IMR-90 (cell line): ENCODE results near the gene KCNQ1. TPM values are rescaled to one million over a fixed set of nuclear protein-coding genes. Genes with fewer than 3 reads are reported as not detected.

Experiments used
- ATAC-seq: fragments of 200-7000 bp; cut with Tn5 transposase; 2 replicates; pipeline ENCODE4 v1.9.1; 2020; ENCODE audit warnings: low read depth, mild to moderate bottlenecking, moderate library complexity
- BruUV-seq: library from RNA; stranded (reverse); fragments of 400-500 nt; replicated peaks from 2 replicates; lab custom pipeline; 2021; lab: Mats Ljungman, UMichigan
- CTCF ChIA-PET: fragments of 300-600 bp; formaldehyde crosslinking; extraction: SDS; loops from one replicate; lab custom pipeline; 2021; ENCODE audit warnings: antibody characterized with exemption; lab: Yijun Ruan, JAX
- POLR2A ChIA-PET: fragments of 300-600 bp; sonication (Branson Sonifier 250); formaldehyde crosslinking; loops from one replicate; lab custom pipeline; 2022; ENCODE audit warnings: antibody characterized with exemption; ENCODE audit not compliant: unreplicated experiment; lab: Charles Lee
- DNase-seq: peaks from one replicate; pipeline ENCODE4 v3.0.0; 2013
- H2AFZ ChIP-seq: replicated peaks from 2 replicates; pipeline ENCODE3; 2013; ENCODE audit warnings: low read length, mild to moderate bottlenecking; ENCODE audit not compliant: poor library complexity
- H2AK5ac ChIP-seq: 2 replicates; pipeline ENCODE4 v1.6.1; 2013; ENCODE audit warnings: low read depth, low read length, inconsistent platforms
- H2AK9ac ChIP-seq: replicated peaks from 2 replicates; pipeline ENCODE3; 2013; ENCODE audit warnings: mild to moderate bottlenecking, low read depth, low read length, moderate library complexity; ENCODE audit not compliant: poor library complexity
- H2BK120ac ChIP-seq: 2 replicates; pipeline ENCODE4 v1.6.1; 2013; ENCODE audit warnings: low read depth, low read length, inconsistent platforms
- H2BK15ac ChIP-seq: 3 replicates; pipeline ENCODE4 v1.6.1; 2013; ENCODE audit warnings: low read depth, low read length, inconsistent platforms
- H2BK20ac ChIP-seq: 2 replicates; pipeline ENCODE4 v1.6.1; 2013; ENCODE audit warnings: low read depth, mild to moderate bottlenecking, inconsistent platforms, low read length, moderate library complexity
- H2BK5ac ChIP-seq: 2 replicates; pipeline ENCODE4 v1.6.1; 2013; ENCODE audit warnings: mild to moderate bottlenecking, low read depth, low read length, inconsistent platforms; ENCODE audit not compliant: poor library complexity, severe bottlenecking
- H3K14ac ChIP-seq: replicated peaks from 2 replicates; pipeline ENCODE4 v1.6.1; 2013; ENCODE audit warnings: low read depth, low read length, inconsistent platforms
- H3K18ac ChIP-seq: 2 replicates; pipeline ENCODE4 v1.6.1; 2013; ENCODE audit warnings: low read depth, low read length, control low read depth
- H3K23ac ChIP-seq: 2 replicates; pipeline ENCODE4 v1.6.1; 2013; ENCODE audit warnings: low read depth, low read length, inconsistent platforms
- H3K27ac ChIP-seq: 2 replicates; pipeline ENCODE4 v1.5.1; 2013; ENCODE audit warnings: mild to moderate bottlenecking, control low read depth, low read length; ENCODE audit not compliant: insufficient read depth
- H3K27me3 ChIP-seq: 2 replicates; pipeline ENCODE4 v1.6.1; 2013; ENCODE audit warnings: low read length; ENCODE audit not compliant: control insufficient read depth, insufficient read depth
- H3K36me3 ChIP-seq: 2 replicates; pipeline ENCODE4 v1.6.1; 2013; ENCODE audit warnings: low read length, mixed read lengths; ENCODE audit not compliant: control insufficient read depth, insufficient read depth
- H3K4ac ChIP-seq: 2 replicates; pipeline ENCODE4 v1.6.1; 2013; ENCODE audit warnings: low read depth, low read length, inconsistent platforms
- H3K4me1 ChIP-seq: 2 replicates; pipeline ENCODE4 v1.6.1; 2013; ENCODE audit warnings: low read length, mixed read lengths; ENCODE audit not compliant: control insufficient read depth, insufficient read depth
- H3K4me2 ChIP-seq: 2 replicates; pipeline ENCODE4 v1.6.1; 2013; ENCODE audit warnings: low read depth, mild to moderate bottlenecking, control low read depth, low read length, moderate library complexity
- H3K4me3 ChIP-seq: 2 replicates; pipeline ENCODE4 v1.5.1; 2013; ENCODE audit warnings: low read depth, mild to moderate bottlenecking, control low read depth, low read length, moderate library complexity; ENCODE audit not compliant: insufficient read depth
- H3K56ac ChIP-seq: 2 replicates; pipeline ENCODE4 v1.6.1; 2013; ENCODE audit warnings: low read length, inconsistent platforms; ENCODE audit not compliant: insufficient read depth; ENCODE audit errors: extremely low read depth
- H3K79me1 ChIP-seq, 2 experiments: 2 replicates each; pipeline ENCODE4 v1.6.1; 2013; ENCODE audit warnings: low read length in 2 of 2, inconsistent platforms in 1 of 2, low read depth in 1 of 2
- H3K9ac ChIP-seq: 2 replicates; pipeline ENCODE4 v1.6.1; 2013; ENCODE audit warnings: low read depth, low read length, control low read depth
- H3K9me1 ChIP-seq: 2 replicates; pipeline ENCODE4 v1.6.1; 2013; ENCODE audit warnings: low read length, inconsistent platforms; ENCODE audit not compliant: insufficient read depth
- H3K9me3 ChIP-seq: 2 replicates; pipeline ENCODE4 v1.6.1; 2013; ENCODE audit warnings: low read length; ENCODE audit not compliant: control insufficient read depth, insufficient read depth
- H4K20me1 ChIP-seq: 2 replicates; pipeline ENCODE4 v1.6.1; 2013; ENCODE audit warnings: low read length, inconsistent platforms; ENCODE audit not compliant: insufficient read depth
- H4K5ac ChIP-seq: 2 replicates; pipeline ENCODE4 v1.6.1; 2013; ENCODE audit warnings: mild to moderate bottlenecking, low read depth, low read length, control low read depth
- H4K8ac ChIP-seq, 2 experiments: 2 replicates each; pipeline ENCODE4 v1.6.1; 2013; ENCODE audit warnings: low read depth in 2 of 2, low read length in 2 of 2, control low read depth in 1 of 2, inconsistent platforms in 1 of 2
- H4K91ac ChIP-seq: 2 replicates; pipeline ENCODE4 v1.6.1; 2013; ENCODE audit warnings: low read depth, low read length, inconsistent platforms; ENCODE audit not compliant: insufficient read depth
- BHLHE40 ChIP-seq: fragments of 150-350 bp; IDR thresholded peaks from 2 replicates; pipeline ENCODE4 v1.6.1; 2016; ENCODE audit warnings: mild to moderate bottlenecking, low read depth, low read length
- CEBPB ChIP-seq: IDR thresholded peaks from 2 replicates; pipeline ENCODE4 v1.6.1; 2012; ENCODE audit warnings: low read depth, low read length, improper control_type of control experiment
- CHD1 ChIP-seq: IDR thresholded peaks from 2 replicates; pipeline ENCODE4 v1.6.1; 2012; ENCODE audit warnings: low read depth, low read length, improper control_type of control experiment
- FOS ChIP-seq: fragments of 150-350 bp; IDR thresholded peaks from 2 replicates; pipeline ENCODE4 v1.6.1; 2016; ENCODE audit warnings: low read depth, low read length
- MAFK ChIP-seq: IDR thresholded peaks from 2 replicates; pipeline ENCODE4 v1.6.1; 2012; ENCODE audit warnings: low read depth, low read length, improper control_type of control experiment
- MAZ ChIP-seq: IDR thresholded peaks from 2 replicates; pipeline ENCODE4 v1.6.1; 2012; ENCODE audit warnings: low read depth, mild to moderate bottlenecking, low read length, improper control_type of control experiment, moderate library complexity, borderline replicate concordance
- MXI1 ChIP-seq: IDR thresholded peaks from 2 replicates; pipeline ENCODE4 v1.6.1; 2012; ENCODE audit warnings: low read depth, mild to moderate bottlenecking, low read length, moderate library complexity, borderline replicate concordance
- NFE2L2 ChIP-seq: fragments of 150-350 bp; IDR thresholded peaks from 2 replicates; pipeline ENCODE4 v1.6.1; 2016; ENCODE audit warnings: low read depth, mild to moderate bottlenecking, low read length
- POLR2A ChIP-seq: IDR thresholded peaks from 2 replicates; pipeline ENCODE4 v1.6.1; 2012; ENCODE audit warnings: mild to moderate bottlenecking, low read depth, low read length
- RAD21 ChIP-seq: IDR thresholded peaks from 2 replicates; pipeline ENCODE4 v1.6.1; 2012; ENCODE audit warnings: low read length, improper control_type of control experiment
- RCOR1 ChIP-seq: IDR thresholded peaks from 2 replicates; pipeline ENCODE4 v1.6.1; 2012; ENCODE audit warnings: mild to moderate bottlenecking, low read length, improper control_type of control experiment; ENCODE audit not compliant: insufficient replicate concordance
- RFX5 ChIP-seq: IDR thresholded peaks from 2 replicates; pipeline ENCODE4 v1.8.0; 2012; ENCODE audit warnings: low read depth, mild to moderate bottlenecking, low read length, moderate library complexity
- SMC3 ChIP-seq: fragments of 150-350 bp; IDR thresholded peaks from 2 replicates; pipeline ENCODE4 v1.6.1; 2016; ENCODE audit warnings: low read depth, mild to moderate bottlenecking, antibody characterized with exemption, low read length, moderate library complexity
- WGBS, 2 experiments: methylation state at CpG; one replicate each; pipeline versions ENCODE4 v1.1.5 to v1.1.7; 2013; ENCODE audit warnings: missing lambda C conversion rate in 2 of 2; ENCODE audit not compliant: insufficient read length in 1 of 2; ENCODE audit errors: extremely low coverage in 2 of 2; 5-methylcytosine and 5-hydroxymethylcytosine counted together
- dilution Hi-C: fragments of 300-500 bp; cut with HindIII; formaldehyde crosslinking; loops from one replicate; pipeline ENCODE4 v1.14.3; 2018; ENCODE audit warnings: low sequenced_read_pairs; ENCODE audit not compliant: unreplicated experiment
- in situ Hi-C: fragments of 300-500 bp; cut with MboI; formaldehyde crosslinking; loops from 3 replicates; pipeline ENCODE4 v1.14.3; 2019; ENCODE audit warnings: low sequenced_read_pairs, inconsistent platforms, mixed read lengths
- intact Hi-C: fragments of 100-400 bp; cut with micrococcal nuclease; formaldehyde crosslinking; loops from 2 replicates; pipeline ENCODE4 v1.10.0; 2022
- polyA plus RNA-seq, 3 experiments: library from polyadenylated mRNA; depleted of rRNA; stranded (reverse); fragments of >200 nt; gene quantifications; 2 replicates each; pipeline ENCODE4 v1.2.3, GENCODE V29; 2012; ENCODE audit warnings: low replicate concordance in 1 of 3
- total RNA-seq: library from RNA; depleted of rRNA; stranded (reverse); fragments of >200 nt; gene quantifications from 2 replicates; pipeline ENCODE4 v1.2.3, GENCODE V29; 2012
- TF ChIP-seq, protein P1 (sequence below): conservative IDR thresholded peaks from 2 replicates; pipeline ENCODE4 v1.5.1; 2012; ENCODE audit warnings: mild to moderate bottlenecking, low read depth, low read length, improper control_type of control experiment
- TF ChIP-seq, protein P2 (sequence below): fragments of 150-350 bp; IDR thresholded peaks from 2 replicates; pipeline ENCODE4 v1.6.1; 2017; ENCODE audit warnings: mild to moderate bottlenecking, antibody characterized with exemption, low read length, low read depth

KCNQ1 gene
- total and polyA plus RNA-seq, 2 of the 4 experiments (the other 2 are of a cell fraction), result 0.07 TPM; not detected in 1

DNA sequence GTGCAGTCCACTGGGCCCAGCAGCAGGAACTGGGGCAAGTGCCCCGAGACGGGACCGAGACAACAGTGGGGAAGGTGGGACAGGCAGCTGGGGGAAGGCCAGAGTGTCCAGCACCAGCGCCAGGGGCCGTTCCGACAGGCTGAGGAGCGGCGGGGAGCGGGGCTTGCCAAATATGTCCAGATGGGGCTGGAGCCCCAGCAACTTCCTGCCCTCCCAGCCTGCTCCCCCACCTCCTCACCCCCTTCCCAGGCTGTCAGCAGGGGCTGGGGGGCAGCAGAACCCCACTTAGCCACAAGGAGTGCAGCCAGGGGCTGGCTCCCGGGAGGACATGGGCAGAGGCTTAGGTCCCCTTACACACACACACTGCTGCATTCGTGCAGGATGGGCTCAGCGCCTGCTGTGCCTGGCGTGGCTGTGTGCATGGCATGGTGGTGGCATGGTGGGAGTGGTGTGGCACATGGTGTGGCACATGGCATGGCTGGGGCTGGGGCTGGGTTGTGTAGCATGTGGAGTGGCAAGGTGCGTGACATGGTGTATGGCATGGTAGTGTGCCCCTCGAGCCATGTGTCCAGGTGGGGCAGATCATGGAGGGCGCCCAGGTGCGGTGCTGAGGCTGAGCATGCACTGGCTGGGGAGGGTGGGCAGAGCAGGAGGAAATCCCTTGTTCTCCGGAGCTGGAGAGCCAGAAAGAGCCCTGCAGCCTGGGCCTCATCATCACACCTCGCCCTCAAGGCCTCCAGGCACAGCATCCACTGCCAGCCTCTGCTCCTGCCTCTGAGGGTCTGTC is 389.1 kb downstream of the KCNQ1 start:
- ATAC-seq (no peak), DNase-seq (no peak)
- intact Hi-C loops, result no loop called here
- CTCF ChIA-PET, result no interaction called here
- Histone ChIP-seq H3K18ac (no peak overlapping the region), H3K4ac (no peak overlapping the region), H4K20me1 (no peaks in the 10 kb centered on the region), H2BK20ac (no peak overlapping the region), H3K9ac (no peak overlapping the region), H3K79me1 (no peaks in the 10 kb centered on the region), H3K27me3 (peaks cover 16% of the 10 kb centered on the region; the same call in 1 of the 2 replicates), H3K23ac (no peak overlapping the region), H3K4me1 (peaks cover 2% of the 10 kb centered on the region; the same call in 1 of the 2 replicates), H2AFZ (peak overlapping the region; percentile 29), H3K9me3 (peaks cover 2% of the 10 kb centered on the region; the same call in 1 of the 2 replicates), H4K5ac (no peak overlapping the region), H2BK5ac (no peak overlapping the region), H3K4me2 (no peak overlapping the region), H3K9me1 (no peaks in the 10 kb centered on the region), H3K14ac (no peak overlapping the region), H2AK5ac (no peak overlapping the region), H3K56ac (no peak overlapping the region), H2AK9ac (no peak overlapping the region), H4K91ac (no peak overlapping the region), H3K27ac (no peak overlapping the region), H3K36me3 (no peaks in the 10 kb centered on the region), H4K8ac (no peak overlapping the region), H2BK15ac (no peak overlapping the region), H3K4me3 (no peak overlapping the region), H2BK120ac (no peak overlapping the region)
- WGBS, 2 experiments, result 100% methylated on average over 1 of the region's 19 CpGs; no CpG with 5 or more reads in 1 of the 2 experiments
- no TSS peak for BruUV-seq
- POLR2A ChIA-PET, result no interaction called here
- in situ Hi-C loops, result no loop called here
- dilution Hi-C loops, result no loop called here
- TF ChIP-seq MAZ (no peak), NFE2L2 (no peak), POLR2A (no peak), BHLHE40 (no peak), FOS (no peak), RAD21 (no peak), RFX5 (no peak), RCOR1 (no peak), SMC3 (no peak), CEBPB (no peak), CHD1 (no peak), MAFK (no peak), MXI1 (no peak)
- TF ChIP-seq, protein P1, sequence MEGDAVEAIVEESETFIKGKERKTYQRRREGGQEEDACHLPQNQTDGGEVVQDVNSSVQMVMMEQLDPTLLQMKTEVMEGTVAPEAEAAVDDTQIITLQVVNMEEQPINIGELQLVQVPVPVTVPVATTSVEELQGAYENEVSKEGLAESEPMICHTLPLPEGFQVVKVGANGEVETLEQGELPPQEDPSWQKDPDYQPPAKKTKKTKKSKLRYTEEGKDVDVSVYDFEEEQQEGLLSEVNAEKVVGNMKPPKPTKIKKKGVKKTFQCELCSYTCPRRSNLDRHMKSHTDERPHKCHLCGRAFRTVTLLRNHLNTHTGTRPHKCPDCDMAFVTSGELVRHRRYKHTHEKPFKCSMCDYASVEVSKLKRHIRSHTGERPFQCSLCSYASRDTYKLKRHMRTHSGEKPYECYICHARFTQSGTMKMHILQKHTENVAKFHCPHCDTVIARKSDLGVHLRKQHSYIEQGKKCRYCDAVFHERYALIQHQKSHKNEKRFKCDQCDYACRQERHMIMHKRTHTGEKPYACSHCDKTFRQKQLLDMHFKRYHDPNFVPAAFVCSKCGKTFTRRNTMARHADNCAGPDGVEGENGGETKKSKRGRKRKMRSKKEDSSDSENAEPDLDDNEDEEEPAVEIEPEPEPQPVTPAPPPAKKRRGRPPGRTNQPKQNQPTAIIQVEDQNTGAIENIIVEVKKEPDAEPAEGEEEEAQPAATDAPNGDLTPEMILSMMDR, result no peak
- TF ChIP-seq, protein P2, sequence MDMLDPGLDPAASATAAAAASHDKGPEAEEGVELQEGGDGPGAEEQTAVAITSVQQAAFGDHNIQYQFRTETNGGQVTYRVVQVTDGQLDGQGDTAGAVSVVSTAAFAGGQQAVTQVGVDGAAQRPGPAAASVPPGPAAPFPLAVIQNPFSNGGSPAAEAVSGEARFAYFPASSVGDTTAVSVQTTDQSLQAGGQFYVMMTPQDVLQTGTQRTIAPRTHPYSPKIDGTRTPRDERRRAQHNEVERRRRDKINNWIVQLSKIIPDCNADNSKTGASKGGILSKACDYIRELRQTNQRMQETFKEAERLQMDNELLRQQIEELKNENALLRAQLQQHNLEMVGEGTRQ, result no peak
